ENCODE measurements around the gene LRGUK.

GRCh38 chr7:134284011-134284410 is 156.9 kb downstream of the LRGUK start:
- TF ChIP-seq POLR2AphosphoS5 (IDR thresholded peaks at IDR 0.05; ENCODE audit: low read depth, low read length) (no peak), POLR2A (IDR thresholded peaks at IDR 0.05; ENCODE audit: low read depth, low read length) (no peak)
